ENCODE data around the gene TOR1A.

- TF ChIP-seq CBX3 (IDR thresholded peaks at IDR 0.05; ENCODE audit: low read depth) (no peak), POLR2AphosphoS5 (IDR thresholded peaks at IDR 0.05; ENCODE audit: low read depth, low read length) (no peak), EZH2 (IDR thresholded peaks at IDR 0.05) (no peak), CTCF (IDR thresholded peaks at IDR 0.05 in 2 of 3, conservative IDR thresholded peaks at IDR 0.05 in 1 of 3; ENCODE audit: borderline replicate concordance in 1 of 3, insufficient read depth in 1 of 3, low read depth in 2 of 3, low read length in 2 of 3) (no peak), EZH2phosphoT487 (IDR thresholded peaks at IDR 0.05; ENCODE audit: borderline replicate concordance) (no peak), SIN3A (IDR thresholded peaks at IDR 0.05; ENCODE audit: low read depth) (no peak), RAD21 (IDR thresholded peaks at IDR 0.05; ENCODE audit: low read depth) (no peak), JUND (IDR thresholded peaks at IDR 0.05) (no peak), POLR2A (IDR thresholded peaks at IDR 0.05; ENCODE audit: borderline replicate concordance, extremely low read depth, insufficient read depth, insufficient read length) (no peak)
- TF ChIP-seq, protein P1, sequence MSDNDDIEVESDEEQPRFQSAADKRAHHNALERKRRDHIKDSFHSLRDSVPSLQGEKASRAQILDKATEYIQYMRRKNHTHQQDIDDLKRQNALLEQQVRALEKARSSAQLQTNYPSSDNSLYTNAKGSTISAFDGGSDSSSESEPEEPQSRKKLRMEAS (IDR thresholded peaks at IDR 0.05): no peak
Observed at GRCh38 chr9:129762985-129763926, 60.7 kb downstream of the TOR1A start.
